SJSA1 (cell line): ENCODE data around the gene TMPRSS6. TPM values are rescaled to one million over a fixed set of nuclear protein-coding genes. Genes with fewer than 3 reads are reported as not detected.

Source experiments
- DNase-seq, 2 experiments: peaks; one replicate each; pipeline ENCODE4 v3.0.0-alpha.2; 2015 to 2020; ENCODE audit warnings: low spot score in 2 of 2, low read depth in 1 of 2
- H3K27ac ChIP-seq: fragments of 250-450 bp; sonication (Bioruptor Pico); 2 replicates; pipeline ENCODE4 v1.5.1; 2020; ENCODE audit warnings: mild to moderate bottlenecking, moderate library complexity
- H3K27me3 ChIP-seq: fragments of 250-450 bp; sonication (Bioruptor Pico); replicated peaks from 2 replicates; pipeline ENCODE4 v1.5.1; 2020; ENCODE audit warnings: mild to moderate bottlenecking, moderate library complexity
- H3K36me3 ChIP-seq: fragments of 250-450 bp; sonication (Bioruptor Pico); 2 replicates; pipeline ENCODE4 v1.5.1; 2020; ENCODE audit warnings: mild to moderate bottlenecking
- H3K4me1 ChIP-seq: fragments of 250-450 bp; sonication (Bioruptor Pico); replicated peaks from 2 replicates; pipeline ENCODE4 v1.6.1; 2021; ENCODE audit warnings: mild to moderate bottlenecking
- H3K4me3 ChIP-seq: fragments of 250-450 bp; sonication (Bioruptor Pico); 2 replicates; pipeline ENCODE4 v1.5.1; 2020; ENCODE audit warnings: mild to moderate bottlenecking
- H3K9me3 ChIP-seq: fragments of 250-450 bp; sonication (Bioruptor Pico); replicated peaks from 2 replicates; pipeline ENCODE4 v1.5.1; 2020; ENCODE audit warnings: mild to moderate bottlenecking
- total RNA-seq: library from RNA; depleted of rRNA; stranded (reverse); fragments of >200 nt; shearing (Covaris generic); gene quantifications from 2 replicates; pipeline ENCODE4 v1.2.3, GENCODE V29; 2014

TMPRSS6 gene
- total RNA-seq, 1 experiment from 2014 or later: not detected

DNA sequence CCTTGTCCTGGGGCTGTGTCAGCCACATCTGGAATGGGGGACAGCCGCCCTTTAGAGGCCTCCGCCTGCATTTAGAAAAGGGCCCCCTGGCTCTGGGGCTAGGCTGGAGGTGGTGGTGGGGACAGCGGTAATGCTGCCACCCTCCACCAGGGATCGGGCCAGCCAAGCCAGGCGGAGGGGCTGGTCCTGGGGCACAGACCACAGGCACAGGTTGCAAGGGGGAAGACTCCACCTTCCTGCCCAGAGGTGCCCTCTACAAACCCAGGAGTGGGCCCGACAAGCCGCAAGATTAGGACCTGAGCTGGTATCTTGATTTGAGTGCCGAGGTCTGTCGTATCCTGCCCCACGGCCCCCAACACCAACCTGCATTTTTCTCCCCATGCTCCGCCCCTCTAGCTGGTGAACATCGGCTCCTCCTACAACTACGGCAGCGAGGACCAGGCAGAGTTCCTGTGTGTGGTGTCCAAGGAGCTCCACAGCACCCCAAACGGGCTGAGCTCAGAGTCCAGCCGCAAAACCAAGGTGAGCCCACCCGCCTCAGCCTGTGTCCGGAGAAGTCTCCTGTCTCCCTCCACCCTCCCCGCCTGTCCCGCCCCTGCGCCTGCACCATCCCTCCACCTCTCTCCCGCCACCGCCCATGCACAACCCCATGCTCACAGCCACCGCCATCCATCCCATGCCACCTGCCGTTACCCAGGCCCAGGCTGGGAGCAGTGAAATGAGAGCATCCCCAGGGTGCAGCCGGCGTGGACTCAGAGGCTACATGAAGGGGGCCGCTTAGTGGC, 50.4 kb downstream of the TMPRSS6 start:
- DNase-seq: no peak
- Histone ChIP-seq H3K4me3 (no peak overlapping the region), H3K27ac (no peak overlapping the region), H3K9me3 (no peaks in the 10 kb centered on the region), H3K4me1 (no peaks in the 10 kb centered on the region), H3K27me3 (no peaks in the 10 kb centered on the region), H3K36me3 (peaks cover 12% of the 10 kb centered on the region)

DNA sequence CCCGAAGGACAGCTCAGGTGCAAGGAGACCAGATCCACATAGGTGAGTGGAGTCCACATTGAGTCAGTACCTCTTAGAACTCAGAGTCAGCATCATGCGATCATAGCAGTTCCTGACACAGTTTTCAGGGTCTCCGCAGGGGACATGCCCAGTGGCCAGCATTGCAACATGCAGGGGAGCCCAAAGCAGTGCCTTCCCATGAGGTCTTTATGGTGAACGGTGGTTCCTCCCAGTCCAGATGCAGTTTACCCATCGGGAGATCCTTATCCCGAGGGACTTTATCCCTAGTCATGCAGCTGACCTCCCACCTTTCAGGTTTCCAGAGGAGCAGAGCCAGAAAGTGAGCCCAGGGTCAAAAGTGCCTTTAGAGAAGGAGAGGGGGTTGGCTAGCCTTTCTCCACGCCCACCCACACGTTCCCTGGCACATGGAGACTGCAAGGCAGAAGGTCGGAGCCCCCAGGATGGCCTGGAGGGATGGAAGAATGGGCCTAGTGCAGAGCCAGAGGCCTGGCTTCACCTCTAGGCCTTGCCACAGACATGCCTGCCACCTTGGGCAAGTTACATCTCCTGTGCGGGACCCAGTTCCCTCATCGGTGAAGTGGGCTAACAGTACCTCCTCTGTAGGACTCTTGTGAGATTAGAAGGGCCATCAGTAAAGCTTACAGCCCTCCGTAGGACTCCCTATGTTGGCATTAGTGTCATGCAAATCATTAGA, 51.6 kb downstream of the TMPRSS6 start:
- Histone ChIP-seq H3K27ac (no peak overlapping the region), H3K27me3 (no peaks in the 10 kb centered on the region), H3K4me1 (no peaks in the 10 kb centered on the region), H3K36me3 (peaks cover 15% of the 10 kb centered on the region), H3K9me3 (no peaks in the 10 kb centered on the region), H3K4me3 (no peak overlapping the region)
- no peak for DNase-seq

DNA sequence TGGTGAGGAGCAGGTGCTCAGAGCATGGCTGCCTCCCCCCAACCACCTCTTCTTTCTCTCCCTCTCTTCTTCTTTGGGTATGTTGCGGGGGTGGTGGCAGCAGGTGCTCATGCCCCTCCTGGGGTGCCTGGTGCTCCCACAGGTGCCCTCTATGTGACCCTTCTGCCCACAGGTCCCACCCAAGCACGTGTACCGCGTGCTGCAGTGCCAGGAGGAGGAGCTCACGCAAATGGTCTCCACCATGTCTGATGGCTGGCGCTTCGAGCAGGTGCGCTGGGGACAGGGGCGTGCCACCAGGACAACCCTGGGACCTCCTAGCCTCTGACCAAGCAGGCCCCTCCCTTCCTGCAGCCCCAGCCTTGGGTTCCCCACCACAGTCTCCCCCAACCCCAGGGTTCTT, 52.3 kb downstream of the TMPRSS6 start:
- H3K27ac ChIP-seq: no peak overlapping the region
- H3K4me1 ChIP-seq: peaks cover 2% of the 10 kb centered on the region
- H3K9me3 ChIP-seq: no peaks in the 10 kb centered on the region
- H3K27me3 ChIP-seq: no peaks in the 10 kb centered on the region
- H3K4me3 ChIP-seq: no peak overlapping the region
- peaks cover 18% of the 10 kb centered on the region for H3K36me3 ChIP-seq
- no peak for DNase-seq

DNA sequence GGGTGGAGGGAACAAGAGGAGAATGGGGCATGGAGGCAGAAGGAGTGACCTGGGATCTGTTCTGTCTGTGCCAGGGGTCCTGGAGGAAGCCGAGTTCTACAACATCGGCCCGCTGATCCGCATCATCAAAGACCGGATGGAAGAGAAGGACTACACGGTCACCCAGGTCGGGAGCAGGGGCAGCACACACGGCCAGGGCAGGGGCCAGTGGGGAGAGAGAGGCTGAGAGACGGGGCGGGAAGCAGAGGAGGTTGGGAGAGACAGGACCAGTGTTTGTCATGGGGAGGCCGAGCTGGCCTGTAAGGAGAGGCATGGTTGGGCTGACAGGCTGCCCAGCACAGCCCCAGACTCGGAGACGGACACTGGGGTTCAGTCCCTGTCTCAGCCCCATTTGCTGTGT, 53.3 kb downstream of the TMPRSS6 start:
- Histone ChIP-seq H3K27me3 (no peaks in the 10 kb centered on the region), H3K27ac (no peak overlapping the region), H3K9me3 (0 out of 2 replicates have a peak, but pooled peaks cover 2% of the 10 kb centered on the region), H3K36me3 (peaks cover 18% of the 10 kb centered on the region), H3K4me1 (peaks cover 10% of the 10 kb centered on the region), H3K4me3 (no peak overlapping the region)
- DNase-seq: no peak

DNA sequence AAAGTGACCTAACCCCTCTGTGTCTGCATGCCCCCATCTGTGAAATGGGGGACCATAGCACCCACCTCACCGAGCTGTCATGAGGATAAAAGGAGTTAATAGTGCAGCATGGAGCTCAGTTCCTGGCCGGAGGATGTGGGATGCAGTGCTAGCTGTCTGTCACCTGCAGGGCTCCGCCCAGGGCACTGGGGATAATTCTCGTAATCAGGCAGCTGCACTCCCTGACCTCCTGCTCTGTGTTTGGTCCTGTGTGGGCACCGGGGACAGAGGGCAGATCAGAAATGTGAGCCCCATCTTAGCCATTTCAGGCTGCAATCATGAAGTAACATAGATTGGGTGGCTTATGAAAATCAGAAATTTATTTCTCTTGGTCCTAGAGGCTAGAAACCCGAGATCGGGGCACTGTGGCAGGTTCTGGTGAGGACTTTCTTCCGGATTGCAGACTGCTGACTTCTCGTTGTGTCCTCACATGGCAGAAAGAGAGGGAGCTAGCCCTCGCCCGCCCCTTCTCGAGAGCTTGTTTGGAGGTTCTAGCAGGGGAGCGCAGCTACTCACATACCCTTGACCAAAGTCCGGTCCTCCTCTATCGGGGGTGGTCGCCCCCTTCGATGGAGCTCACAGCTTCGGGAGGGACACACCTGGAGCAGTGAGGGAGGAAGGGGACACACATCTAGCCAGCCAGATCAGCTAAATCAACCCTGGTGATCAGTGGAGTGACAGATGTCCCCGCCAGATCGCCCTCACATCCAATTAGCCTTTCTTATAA, 54.7 kb downstream of the TMPRSS6 start:
- peaks cover 10% of the 10 kb centered on the region for H3K4me1 ChIP-seq
- H3K36me3 ChIP-seq: peaks cover 18% of the 10 kb centered on the region
- H3K4me3 ChIP-seq: no peak overlapping the region
- H3K27me3 ChIP-seq: no peaks in the 10 kb centered on the region
- 0 out of 2 replicates have a peak, but pooled peaks cover 2% of the 10 kb centered on the region for H3K9me3 ChIP-seq
- no peak for DNase-seq
- no peak overlapping the region for H3K27ac ChIP-seq

DNA sequence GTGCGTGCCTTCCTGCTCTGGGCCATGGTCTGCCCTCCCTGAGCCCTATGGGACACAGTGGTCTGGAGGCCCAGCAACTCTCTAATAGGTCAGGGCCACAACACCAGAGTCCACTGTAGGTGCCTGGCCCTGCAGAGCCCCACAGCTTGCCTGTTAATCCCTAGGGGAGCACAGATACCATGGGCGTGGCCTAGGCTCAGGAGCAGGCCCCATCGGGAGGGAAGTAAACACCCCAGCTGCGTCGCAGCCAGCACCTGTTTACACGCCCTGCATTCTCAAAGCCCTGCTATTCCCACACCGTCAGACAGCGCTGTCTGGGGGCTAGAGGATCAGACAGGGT, 55.5 kb downstream of the TMPRSS6 start:
- no peaks in the 10 kb centered on the region for H3K27me3 ChIP-seq
- H3K9me3 ChIP-seq: 0 out of 2 replicates have a peak, but pooled peaks cover 2% of the 10 kb centered on the region
- H3K36me3 ChIP-seq: peaks cover 18% of the 10 kb centered on the region
- H3K4me1 ChIP-seq: peaks cover 10% of the 10 kb centered on the region
- no peak overlapping the region for H3K4me3 ChIP-seq
- DNase-seq: no peak
- H3K27ac ChIP-seq: no peak overlapping the region

DNA sequence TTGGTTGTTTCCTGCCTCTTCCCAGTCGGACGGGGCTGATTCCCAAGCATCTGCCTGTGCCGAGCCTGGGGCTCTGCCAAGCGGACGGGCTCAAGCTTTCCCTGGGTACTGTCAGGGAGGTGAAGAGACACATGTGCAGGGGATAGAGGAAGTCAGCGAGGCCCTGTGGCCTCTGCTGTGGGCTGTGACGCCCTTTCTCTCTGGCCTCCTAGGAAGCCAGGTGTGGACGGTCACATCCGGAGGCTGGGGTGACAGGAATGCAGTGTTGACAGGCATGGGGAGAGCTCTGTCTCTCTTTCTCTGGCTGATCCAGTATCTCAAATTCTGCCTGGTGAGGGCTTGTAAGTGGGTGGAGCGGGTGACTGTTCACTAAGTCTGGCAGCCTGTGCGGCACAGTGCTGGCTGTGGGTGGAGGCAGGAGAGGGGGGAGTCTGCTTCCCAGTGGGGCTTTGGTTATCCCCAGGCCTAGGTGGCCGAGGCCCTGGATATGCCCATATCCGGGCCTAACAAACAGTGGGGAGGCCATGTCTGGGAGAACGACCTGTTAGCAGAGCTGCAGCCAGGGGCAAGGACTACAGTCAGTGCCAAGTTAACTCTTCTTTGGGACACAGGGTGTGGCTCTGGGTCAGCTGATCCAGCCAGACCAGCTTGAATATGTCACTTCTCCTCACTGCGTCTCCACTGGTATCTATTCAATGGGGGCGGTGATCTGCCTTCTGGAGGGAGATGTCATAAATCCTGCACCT, 56.0 kb downstream of the TMPRSS6 start:
- Histone ChIP-seq H3K27ac (no peak overlapping the region), H3K9me3 (0 out of 2 replicates have a peak, but pooled peaks cover 2% of the 10 kb centered on the region), H3K4me3 (no peak overlapping the region), H3K36me3 (peaks cover 18% of the 10 kb centered on the region), H3K27me3 (no peaks in the 10 kb centered on the region), H3K4me1 (peaks cover 10% of the 10 kb centered on the region)
- DNase-seq: no peak

DNA sequence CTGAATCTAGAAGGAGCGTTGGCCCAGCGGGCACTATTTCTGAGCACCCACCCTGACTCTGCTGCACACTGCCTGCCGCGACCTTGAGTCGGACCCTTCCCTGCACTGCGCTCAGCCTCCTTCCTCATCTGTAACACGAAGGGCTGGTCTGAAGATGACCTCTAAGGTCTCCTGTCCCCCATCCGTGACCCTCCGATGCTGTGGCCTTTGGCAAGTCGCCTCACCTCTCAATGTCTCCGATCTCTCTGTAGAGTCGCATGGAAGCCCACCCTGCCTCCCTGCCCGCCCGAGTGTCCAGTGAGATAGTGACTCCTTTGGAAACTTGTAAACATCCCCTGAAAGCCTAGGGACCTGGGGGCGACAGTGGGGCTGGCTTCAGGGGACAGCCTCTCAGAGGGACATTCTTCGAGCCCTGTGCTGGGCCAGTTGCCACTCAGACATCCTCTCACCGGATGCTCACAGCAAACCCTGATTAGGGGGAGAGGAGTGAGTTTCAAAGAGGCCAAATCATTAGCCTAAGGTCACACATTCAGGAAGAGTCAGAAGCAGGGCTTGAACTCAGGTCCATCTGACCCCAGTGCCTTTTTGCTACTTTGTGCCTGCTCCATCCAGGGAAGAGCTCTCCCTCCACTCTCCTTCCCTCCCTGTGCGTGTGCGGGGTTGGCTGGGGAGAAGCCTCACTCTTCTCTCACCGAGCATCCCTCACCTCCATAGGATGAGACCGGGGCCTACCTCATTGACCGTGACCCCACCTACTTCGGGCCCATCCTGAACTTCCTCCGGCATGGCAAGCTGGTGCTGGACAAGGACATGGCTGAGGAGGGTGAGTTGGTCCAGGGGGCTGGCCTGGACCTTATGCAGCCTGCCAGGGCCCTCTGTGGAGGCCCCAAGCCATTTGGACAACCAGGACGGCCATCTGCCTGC, 56.9 kb downstream of the TMPRSS6 start:
- no peaks in the 10 kb centered on the region for H3K27me3 ChIP-seq
- peak overlapping the region; percentile 82 for H3K4me3 ChIP-seq
- H3K9me3 ChIP-seq: 0 out of 2 replicates have a peak, but pooled peaks cover 2% of the 10 kb centered on the region
- no peak overlapping the region for H3K27ac ChIP-seq
- DNase-seq: no peak
- H3K36me3 ChIP-seq: peaks cover 17% of the 10 kb centered on the region
- peaks cover 10% of the 10 kb centered on the region for H3K4me1 ChIP-seq

DNA sequence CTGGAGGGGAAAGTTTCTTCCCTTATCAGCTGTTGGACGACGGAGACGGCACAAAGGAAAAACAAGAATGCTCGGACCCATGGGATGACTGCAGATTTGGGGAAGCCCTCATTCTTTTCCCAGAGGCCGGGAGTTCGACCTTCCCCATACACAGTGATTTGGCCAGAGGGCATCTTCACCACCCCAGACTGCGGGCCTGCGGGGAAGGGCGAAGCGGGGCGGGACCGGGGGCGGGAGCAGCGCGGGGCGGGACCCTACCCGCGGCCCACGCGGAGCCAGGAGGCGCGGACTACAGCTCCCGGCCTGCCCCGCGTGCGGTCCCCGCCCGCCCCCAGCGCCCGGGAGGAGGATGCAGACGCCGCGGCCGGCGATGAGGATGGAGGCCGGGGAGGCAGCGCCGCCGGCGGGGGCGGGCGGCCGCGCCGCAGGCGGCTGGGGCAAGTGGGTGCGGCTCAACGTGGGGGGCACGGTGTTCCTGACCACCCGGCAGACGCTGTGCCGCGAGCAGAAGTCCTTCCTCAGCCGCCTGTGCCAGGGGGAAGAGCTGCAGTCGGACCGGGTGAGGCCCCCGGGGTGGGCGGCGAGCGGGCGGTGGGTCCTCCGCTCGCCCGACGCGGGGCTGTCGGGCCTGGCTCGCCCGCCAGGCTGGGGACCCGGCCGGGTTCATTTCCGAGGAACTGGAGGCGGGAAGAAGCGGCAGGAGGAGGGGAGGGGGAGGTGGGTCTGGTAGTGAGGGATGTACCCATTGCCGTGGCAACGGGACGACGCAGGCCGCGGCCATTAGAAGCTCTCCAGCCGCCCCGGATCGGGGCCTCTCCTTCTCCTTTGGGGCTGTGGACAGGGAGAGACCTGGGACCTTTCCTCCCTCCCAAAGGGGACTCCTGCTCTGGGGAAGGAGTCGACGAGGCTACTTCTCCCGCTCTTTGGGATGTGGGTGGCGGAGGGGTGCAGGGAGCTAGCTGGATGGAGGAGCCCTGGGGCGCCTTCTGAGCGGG, 57.8 kb downstream of the TMPRSS6 start, which contains the start of gene KCTD17:
Gene KCTD17 (plus strand): TSS at position 352 of the 995 bp plus-strand sequence. CDS start 19 bp downstream, at position 371.
- peak within 1 kb of the TSS; percentile 36; the same call in 1 of the 2 replicates for H3K27ac ChIP-seq
- H3K9me3 ChIP-seq: 0 out of 2 replicates have a peak, but pooled peaks cover 2% of the 10 kb centered on the region
- peak within 1 kb of the TSS; percentile 82 for H3K4me3 ChIP-seq
- H3K27me3 ChIP-seq: no peaks in the 10 kb centered on the region
- peaks cover 10% of the 10 kb centered on the region for H3K4me1 ChIP-seq
- peak; percentile 46 to 73 for DNase-seq
- H3K36me3 ChIP-seq: peaks cover 7% of the 10 kb centered on the region

DNA sequence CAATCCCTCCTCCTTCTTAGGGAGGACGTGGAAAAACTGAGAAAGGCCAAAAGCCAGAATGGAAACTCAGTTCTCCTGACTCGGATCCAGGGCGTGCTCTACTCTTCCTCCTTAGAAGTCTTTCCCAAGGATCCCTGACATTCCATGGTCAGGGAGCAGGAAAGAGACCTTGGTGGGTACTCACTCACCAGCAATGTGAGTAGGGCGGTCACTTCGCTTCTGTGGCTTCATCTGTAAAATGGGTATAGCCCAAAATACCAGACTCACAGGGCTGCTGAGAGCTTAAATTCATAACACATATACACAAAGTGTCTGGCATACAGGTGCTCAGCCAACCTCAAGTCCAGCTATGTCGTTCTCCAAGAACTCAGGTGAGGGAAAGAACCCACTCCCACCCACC, 58.6 kb downstream of the TMPRSS6 start:
- H3K4me3 ChIP-seq: no peak overlapping the region
- H3K4me1 ChIP-seq: peaks cover 10% of the 10 kb centered on the region
- H3K36me3 ChIP-seq: peaks cover 6% of the 10 kb centered on the region
- H3K9me3 ChIP-seq: 0 out of 2 replicates have a peak, but pooled peaks cover 2% of the 10 kb centered on the region
- DNase-seq: no peak
- H3K27ac ChIP-seq: no peak overlapping the region
- no peaks in the 10 kb centered on the region for H3K27me3 ChIP-seq

DNA sequence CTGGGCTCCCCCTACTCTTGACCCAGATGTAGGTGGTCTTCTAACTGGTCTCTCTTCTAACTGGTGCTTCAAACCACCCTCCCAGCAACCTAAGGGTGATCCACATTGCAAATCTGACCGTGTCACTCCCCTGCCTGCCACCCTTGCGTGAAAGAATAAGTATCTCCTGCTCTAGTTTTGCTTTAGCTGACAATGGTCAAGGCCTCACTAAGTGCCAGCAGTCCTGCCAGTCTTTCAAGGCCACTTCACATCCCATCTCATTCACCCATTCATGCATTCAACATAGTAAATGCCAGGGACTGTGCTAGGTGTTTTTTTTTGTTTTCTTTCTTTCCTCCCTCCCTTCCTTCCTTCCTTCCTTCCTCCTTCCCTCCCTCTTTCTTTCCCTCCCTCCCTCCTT, 60.3 kb downstream of the TMPRSS6 start:
- DNase-seq: no peak
- H3K36me3 ChIP-seq: peaks cover 6% of the 10 kb centered on the region; the same call in 1 of the 2 replicates
- 0 out of 2 replicates have a peak, but pooled peaks cover 2% of the 10 kb centered on the region for H3K9me3 ChIP-seq
- no peak overlapping the region for H3K4me3 ChIP-seq
- H3K27ac ChIP-seq: no peak overlapping the region
- no peaks in the 10 kb centered on the region for H3K27me3 ChIP-seq
- peaks cover 10% of the 10 kb centered on the region for H3K4me1 ChIP-seq
